NCI-H524 treated with DMSO at 0.1 percent for 48 hours (cell line): ENCODE data around the gene TPRX2.
"Not testable (repeated sequence)": the region's sequence is repeated elsewhere in the genome, so short reads cannot be mapped to it uniquely, and the experiment has no call there.

ENCODE experiments used
- DNase-seq: peaks from one replicate; lab custom pipeline; 2025; lab: John Stamatoyannopoulos, UW

TPRX2 gene

GRCh38 chr19:47858646-47859285 is at the start of gene TPRX2:
Gene TPRX2 (plus strand): TSS chr19:47859235. CDS start chr19:47859247, 12 bp downstream.
- not testable (repeated sequence) for DNase-seq

GRCh38 chr19:47813304-47813994 is 45.6 kb upstream of the TPRX2 start:
- DNase-seq: peak; percentile 28

GRCh38 chr19:47813995-47814328 is 45.1 kb upstream of the TPRX2 start:
- no peak for DNase-seq

- DNase-seq: not testable (repeated sequence)
Measured at GRCh38 chr19:47816270-47816669, 42.8 kb upstream of the TPRX2 start.

- not testable (repeated sequence) for DNase-seq
Measured at GRCh38 chr19:47818221-47818620, 40.8 kb upstream of the TPRX2 start.

- peak; percentile 36 for DNase-seq
Measured at GRCh38 chr19:47819858-47820257, 39.2 kb upstream of the TPRX2 start.

GRCh38 chr19:47820410-47820809 is 38.6 kb upstream of the TPRX2 start:
- no peak for DNase-seq

GRCh38 chr19:47821460-47822020 is 37.5 kb upstream of the TPRX2 start, which contains the start of gene CRX:
Gene CRX (plus strand): TSS chr19:47821937. CDS start chr19:47834444, 12,507 bp downstream.
- DNase-seq: no peak

GRCh38 chr19:47824396-47824795 is 34.6 kb upstream of the TPRX2 start:
- DNase-seq: no peak

GRCh38 chr19:47826800-47827199 is 32.2 kb upstream of the TPRX2 start:
- no peak for DNase-seq

- DNase-seq: no peak
Measured at GRCh38 chr19:47832723-47833122, 26.3 kb upstream of the TPRX2 start.

GRCh38 chr19:47836038-47836437 is 23.0 kb upstream of the TPRX2 start:
- DNase-seq: no peak

GRCh38 chr19:47839411-47839810 is 19.6 kb upstream of the TPRX2 start:
- no peak for DNase-seq

GRCh38 chr19:47839913-47840312 is 19.1 kb upstream of the TPRX2 start:
- peak; percentile 40 for DNase-seq

GRCh38 chr19:47842941-47843340 is 16.1 kb upstream of the TPRX2 start:
- DNase-seq: no peak

- no peak for DNase-seq
Measured at GRCh38 chr19:47848425-47848822, 10.6 kb upstream of the TPRX2 start.

- DNase-seq: peak; percentile 94
Measured at GRCh38 chr19:47848823-47849473, 10.1 kb upstream of the TPRX2 start.

- DNase-seq: no peak
Measured at GRCh38 chr19:47853003-47853402, 6.0 kb upstream of the TPRX2 start.

- no peak for DNase-seq
Measured at GRCh38 chr19:47854459-47854858, 4.6 kb upstream of the TPRX2 start.

GRCh38 chr19:47858231-47858630 is 804 bp upstream of the TPRX2 start:
- DNase-seq: not testable (repeated sequence)

GRCh38 chr19:47859838-47860237 is 803 bp downstream of the TPRX2 start:
- DNase-seq: not testable (repeated sequence)

GRCh38 chr19:47860602-47861297 is 1.7 kb downstream of the TPRX2 start:
- no peak for DNase-seq
